ENCODE data around the gene SMIM33.

GRCh38 chr5:139439013-139439903 is 31.5 kb upstream of the SMIM33 start, which contains the start of gene DNAJC18:
- TF ChIP-seq CTCF (IDR thresholded peaks at IDR 0.05; ENCODE audit: poor library complexity, severe bottlenecking) (peak; percentile 25), EZH2 (IDR thresholded peaks at IDR 0.05; ENCODE audit: borderline replicate concordance, insufficient read depth, low read length, poor library complexity, severe bottlenecking) (no peak), EP300 (conservative IDR thresholded peaks at IDR 0.05; ENCODE audit: poor library complexity, severe bottlenecking) (peak; percentile 62), RAD21 (conservative IDR thresholded peaks at IDR 0.05) (peak; percentile 48), POLR2AphosphoS5 (IDR thresholded peaks at IDR 0.05) (peak; percentile 86)
